Measurements from ENCODE around the gene TCF4.
A peak's percentile ranks its signal among the peaks of the same experiment; 100 is the strongest.

The TCF4 gene

DNA sequence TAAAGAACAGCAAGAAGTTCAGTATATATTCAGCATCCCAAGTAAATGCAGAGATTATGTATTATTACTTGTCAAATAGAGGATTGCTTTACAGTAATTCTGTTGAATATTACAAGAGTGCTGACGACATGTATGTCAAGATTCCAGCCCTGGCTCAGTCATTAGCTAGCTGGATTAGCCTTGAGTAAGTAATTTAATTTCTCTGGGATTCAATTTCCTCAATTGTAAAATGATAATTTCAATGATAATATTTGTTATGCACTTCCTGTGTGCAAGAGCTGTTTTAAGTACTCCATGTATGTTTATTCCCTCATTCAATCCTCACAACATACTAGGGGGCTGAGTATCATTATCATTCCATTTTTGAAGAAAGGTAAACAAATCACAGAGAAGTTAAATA lies 44.0 kb downstream of the TCF4 start:
- 90% methylated on average over 1 of the region's 1 CpG for WGBS
- Histone ChIP-seq H3K4me3 (ENCODE audit: low read length) (no peak overlapping the region), H3K27me3 (ENCODE audit: insufficient read depth, low read length) (no peaks in the 10 kb centered on the region), H3K27ac (ENCODE audit: low read depth, low read length) (no peak overlapping the region), H3K9ac (ENCODE audit: low read depth, low read length) (no peak overlapping the region), H3K36me3 (ENCODE audit: insufficient read depth, low read length) (0 out of 2 replicates have a peak, but pooled peaks cover 5% of the 10 kb centered on the region), H3K4me1 (ENCODE audit: insufficient read depth, low read length) (peaks cover 52% of the 10 kb centered on the region), H3K9me3 (ENCODE audit: insufficient read depth, low read depth, low read length) (no peaks in the 10 kb centered on the region)

DNA sequence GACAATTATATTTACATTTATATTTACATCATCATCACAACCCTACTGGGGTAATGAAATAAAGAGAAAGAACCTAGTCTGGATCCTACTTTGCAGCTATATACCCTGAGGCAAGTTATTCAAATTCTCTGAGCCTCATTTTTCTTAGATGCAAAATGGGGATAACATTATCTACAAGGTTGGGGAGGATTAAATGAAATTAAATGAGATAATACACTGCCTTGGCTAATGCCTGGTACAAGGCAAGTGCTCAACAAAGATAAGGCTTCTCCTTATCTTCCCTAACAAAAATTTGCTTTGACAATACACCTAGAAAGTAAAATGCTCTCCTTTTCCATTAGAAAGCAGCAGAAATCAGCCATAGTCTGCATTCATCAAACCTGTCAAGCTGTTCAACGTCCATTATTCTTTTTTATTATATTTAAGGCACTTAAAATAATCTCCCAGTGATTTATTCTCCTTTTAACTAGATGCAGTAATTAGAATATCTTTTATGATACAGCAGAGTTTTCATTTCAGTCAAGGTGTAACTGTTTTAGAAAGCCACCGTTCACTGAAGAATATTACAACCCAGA lies 44.8 kb downstream of the TCF4 start:
- Histone ChIP-seq H3K27ac (ENCODE audit: low read depth, low read length) (no peak overlapping the region), H3K27me3 (ENCODE audit: insufficient read depth, low read length) (no peaks in the 10 kb centered on the region), H3K9ac (ENCODE audit: low read depth, low read length) (no peak overlapping the region), H3K9me3 (ENCODE audit: insufficient read depth, low read depth, low read length) (no peaks in the 10 kb centered on the region), H3K4me3 (ENCODE audit: low read length) (no peak overlapping the region), H3K4me1 (ENCODE audit: insufficient read depth, low read length) (peaks cover 44% of the 10 kb centered on the region), H3K36me3 (ENCODE audit: insufficient read depth, low read length) (0 out of 2 replicates have a peak, but pooled peaks cover 5% of the 10 kb centered on the region)
- WGBS: 100% methylated on average over 1 of the region's 2 CpGs

DNA sequence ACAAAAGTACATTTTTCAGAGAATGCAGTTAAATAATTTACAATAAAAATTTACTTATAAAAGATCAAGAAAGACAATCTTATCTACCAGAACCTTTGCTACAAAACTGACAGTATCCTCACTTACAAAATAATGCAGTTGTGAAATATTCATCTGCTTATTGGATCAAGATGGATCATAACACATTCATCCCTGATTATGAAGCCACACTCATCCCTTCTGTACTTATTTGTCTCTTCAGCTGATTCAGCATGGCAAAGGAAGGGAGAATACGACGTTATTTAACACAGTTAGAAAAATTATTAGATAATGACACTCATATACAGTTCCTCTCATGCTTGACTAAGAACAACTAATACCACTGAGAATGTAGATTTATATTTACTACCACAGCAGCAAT lies 46.4 kb downstream of the TCF4 start:
- no peak overlapping the region for H3K4me3 ChIP-seq (ENCODE audit: low read length)
- no peaks in the 10 kb centered on the region for H3K9me3 ChIP-seq (ENCODE audit: insufficient read depth, low read depth, low read length)
- 0 out of 2 replicates have a peak, but pooled peaks cover 5% of the 10 kb centered on the region for H3K36me3 ChIP-seq (ENCODE audit: insufficient read depth, low read length)
- no CpG with 5 or more reads among the region's 2 CpGs for WGBS
- no peak overlapping the region for H3K27ac ChIP-seq (ENCODE audit: low read depth, low read length)
- H3K27me3 ChIP-seq (ENCODE audit: insufficient read depth, low read length): no peaks in the 10 kb centered on the region
- H3K4me1 ChIP-seq (ENCODE audit: insufficient read depth, low read length): peaks cover 28% of the 10 kb centered on the region
- H3K9ac ChIP-seq (ENCODE audit: low read depth, low read length): no peak overlapping the region

DNA sequence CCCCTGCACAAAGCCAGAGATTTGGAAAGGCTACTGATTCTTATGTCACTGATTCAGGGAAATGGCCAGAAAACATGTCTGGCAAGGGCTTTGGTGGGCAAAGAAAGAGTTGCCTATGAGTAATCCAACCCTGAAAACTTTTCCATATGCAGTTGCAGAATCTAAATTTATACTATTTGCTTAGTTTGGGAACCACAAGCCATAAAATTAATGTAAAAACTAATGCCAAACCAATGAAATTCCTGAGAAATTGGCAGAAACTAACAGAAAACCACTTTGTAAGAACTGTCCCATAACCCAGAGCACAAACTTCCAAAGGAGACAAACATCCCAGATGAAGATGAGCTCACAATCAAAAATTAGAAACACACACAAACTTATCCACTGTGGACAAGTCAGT lies 48.8 kb downstream of the TCF4 start:
- Histone ChIP-seq H3K27ac (ENCODE audit: low read depth, low read length) (no peak overlapping the region; the same call in 1 of the 2 replicates), H3K9ac (ENCODE audit: low read depth, low read length) (no peak overlapping the region; the same call in 1 of the 2 replicates), H3K4me1 (ENCODE audit: insufficient read depth, low read length) (peaks cover 35% of the 10 kb centered on the region), H3K36me3 (ENCODE audit: insufficient read depth, low read length) (no peaks in the 10 kb centered on the region), H3K27me3 (ENCODE audit: insufficient read depth, low read length) (no peaks in the 10 kb centered on the region), H3K4me3 (ENCODE audit: low read length) (no peak overlapping the region), H3K9me3 (ENCODE audit: insufficient read depth, low read depth, low read length) (no peaks in the 10 kb centered on the region)

DNA sequence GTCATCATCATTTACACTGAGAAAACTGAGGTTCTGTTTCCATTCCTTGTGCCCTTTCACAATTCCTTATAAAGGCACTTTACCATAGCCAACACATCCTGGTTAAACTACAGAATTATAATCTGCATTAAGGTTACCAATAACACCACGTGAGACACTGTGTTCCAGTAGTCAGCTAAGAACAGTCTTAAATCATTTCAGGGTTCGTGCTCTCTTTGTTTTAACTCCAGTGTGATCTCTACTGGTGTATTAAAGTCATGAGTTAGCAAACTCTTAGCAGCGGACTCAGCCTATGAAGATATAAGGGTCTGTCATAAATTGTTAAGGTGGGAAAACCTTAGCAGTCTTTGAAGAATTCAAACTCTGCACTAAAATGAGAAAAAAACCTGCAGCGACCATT lies 53.0 kb downstream of the TCF4 start:
- 94% methylated on average over 4 of the region's 4 CpGs for WGBS
- no peaks in the 10 kb centered on the region for H3K36me3 ChIP-seq (ENCODE audit: insufficient read depth, low read length)
- H3K4me3 ChIP-seq (ENCODE audit: low read length): no peak overlapping the region
- H3K27ac ChIP-seq (ENCODE audit: low read depth, low read length): no peak overlapping the region
- H3K9me3 ChIP-seq (ENCODE audit: insufficient read depth, low read depth, low read length): no peaks in the 10 kb centered on the region
- H3K4me1 ChIP-seq (ENCODE audit: insufficient read depth, low read length): peaks cover 36% of the 10 kb centered on the region
- no peaks in the 10 kb centered on the region for H3K27me3 ChIP-seq (ENCODE audit: insufficient read depth, low read length)
- no peak overlapping the region for H3K9ac ChIP-seq (ENCODE audit: low read depth, low read length)

DNA sequence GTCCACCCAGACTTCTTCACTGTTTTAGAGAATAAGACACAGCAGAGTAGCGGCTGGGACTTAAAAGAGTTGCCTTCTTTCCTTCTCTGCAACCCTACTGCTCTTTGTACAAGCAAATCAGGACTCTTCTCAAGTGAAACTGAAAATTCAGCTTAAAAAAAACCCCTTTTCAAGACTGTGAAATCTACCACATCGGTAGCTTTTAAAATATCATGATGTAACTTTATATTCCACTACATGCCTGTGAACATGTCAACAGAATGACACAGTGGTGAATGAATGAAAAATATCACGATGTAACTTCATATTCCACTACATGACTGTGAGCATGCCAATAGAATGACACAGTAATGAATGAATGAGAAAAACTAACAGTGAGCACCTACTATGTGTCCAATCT lies 53.4 kb downstream of the TCF4 start:
- Histone ChIP-seq H3K4me1 (ENCODE audit: insufficient read depth, low read length) (peaks cover 40% of the 10 kb centered on the region), H3K27me3 (ENCODE audit: insufficient read depth, low read length) (no peaks in the 10 kb centered on the region), H3K4me3 (ENCODE audit: low read length) (no peak overlapping the region), H3K9ac (ENCODE audit: low read depth, low read length) (no peak overlapping the region), H3K27ac (ENCODE audit: low read depth, low read length) (no peak overlapping the region), H3K9me3 (ENCODE audit: insufficient read depth, low read depth, low read length) (no peaks in the 10 kb centered on the region), H3K36me3 (ENCODE audit: insufficient read depth, low read length) (no peaks in the 10 kb centered on the region)
- 59% methylated on average over 3 of the region's 3 CpGs for WGBS

DNA sequence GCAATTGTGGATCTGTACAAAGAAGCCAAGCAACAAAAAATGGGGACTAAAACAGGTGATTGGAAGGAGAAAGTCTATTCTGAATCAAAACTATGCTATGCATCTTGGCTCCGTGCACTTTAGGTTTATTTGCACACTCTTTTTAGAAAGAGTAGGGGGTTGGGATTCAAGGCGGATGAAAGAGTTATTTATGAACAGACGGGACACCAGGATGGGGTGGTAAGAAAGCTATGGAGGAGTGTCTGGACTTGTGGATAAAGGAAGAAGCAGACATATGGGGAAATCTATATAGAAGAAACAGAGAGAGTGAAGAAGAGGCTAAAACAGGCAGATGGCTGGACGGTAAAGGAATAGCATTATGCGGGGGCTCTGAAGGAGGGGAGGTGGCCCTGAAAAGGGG lies 57.8 kb downstream of the TCF4 start:
- WGBS: 85% methylated on average over 5 of the region's 5 CpGs
- H3K9me3 ChIP-seq (ENCODE audit: insufficient read depth, low read depth, low read length): no peaks in the 10 kb centered on the region
- peaks cover 40% of the 10 kb centered on the region for H3K4me1 ChIP-seq (ENCODE audit: insufficient read depth, low read length)
- no peak overlapping the region for H3K9ac ChIP-seq (ENCODE audit: low read depth, low read length)
- no peaks in the 10 kb centered on the region for H3K36me3 ChIP-seq (ENCODE audit: insufficient read depth, low read length)
- H3K4me3 ChIP-seq (ENCODE audit: low read length): no peak overlapping the region
- H3K27ac ChIP-seq (ENCODE audit: low read depth, low read length): no peak overlapping the region
- H3K27me3 ChIP-seq (ENCODE audit: insufficient read depth, low read length): no peaks in the 10 kb centered on the region

DNA sequence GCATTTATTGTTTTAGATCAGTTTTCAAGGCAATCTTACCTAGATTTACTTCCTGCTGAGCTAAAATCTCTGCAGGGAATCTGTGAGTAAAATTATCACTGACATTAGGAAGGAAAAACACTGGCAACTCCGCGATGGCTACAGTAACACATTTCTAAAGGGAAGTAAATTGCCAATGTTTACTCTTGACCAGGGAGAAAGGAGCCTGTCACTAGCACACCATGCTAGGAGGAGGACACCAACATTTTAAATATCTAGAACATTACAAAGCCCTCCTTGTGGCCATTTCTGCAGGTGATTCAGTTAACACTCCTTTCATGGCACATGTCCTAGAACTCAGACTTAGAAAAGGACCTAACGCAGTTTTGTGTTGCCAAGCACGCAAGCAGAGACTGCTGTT lies 58.4 kb downstream of the TCF4 start:
- WGBS: 88% methylated on average over 4 of the region's 4 CpGs
- no peak overlapping the region for H3K27ac ChIP-seq (ENCODE audit: low read depth, low read length)

DNA sequence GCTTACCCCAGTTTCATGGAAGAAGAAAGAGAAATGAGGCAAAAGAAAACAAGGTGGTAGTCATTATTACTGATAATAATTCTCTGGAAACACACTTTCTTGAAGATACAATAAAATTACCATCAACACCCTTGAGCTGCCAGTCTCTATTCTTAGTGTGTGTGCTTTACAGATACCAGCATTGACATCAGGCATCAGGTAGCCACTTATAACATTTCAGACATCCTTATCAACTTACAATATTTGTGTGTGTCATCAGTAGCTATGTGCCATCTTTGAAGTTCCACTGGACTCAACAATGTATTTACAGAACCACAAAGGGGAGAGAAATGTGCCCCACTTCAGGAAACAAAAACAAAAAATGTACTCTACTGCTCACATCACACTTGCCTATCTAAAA lies 62.1 kb downstream of the TCF4 start:
- Histone ChIP-seq H3K36me3 (ENCODE audit: insufficient read depth, low read length) (no peaks in the 10 kb centered on the region), H3K9ac (ENCODE audit: low read depth, low read length) (no peak overlapping the region), H3K9me3 (ENCODE audit: insufficient read depth, low read depth, low read length) (no peaks in the 10 kb centered on the region), H3K4me1 (ENCODE audit: insufficient read depth, low read length) (peaks cover 37% of the 10 kb centered on the region), H3K27ac (ENCODE audit: low read depth, low read length) (no peak overlapping the region), H3K27me3 (ENCODE audit: insufficient read depth, low read length) (no peaks in the 10 kb centered on the region), H3K4me3 (ENCODE audit: low read length) (no peak overlapping the region)

More for the DNA sequence above, 58.4 kb downstream of the TCF4 start:
- no peak overlapping the region for H3K9ac ChIP-seq (ENCODE audit: low read depth, low read length)
- H3K4me3 ChIP-seq (ENCODE audit: low read length): no peak overlapping the region
- peaks cover 40% of the 10 kb centered on the region for H3K4me1 ChIP-seq (ENCODE audit: insufficient read depth, low read length)
- no peaks in the 10 kb centered on the region for H3K36me3 ChIP-seq (ENCODE audit: insufficient read depth, low read length)
- H3K27me3 ChIP-seq (ENCODE audit: insufficient read depth, low read length): no peaks in the 10 kb centered on the region
- no peaks in the 10 kb centered on the region for H3K9me3 ChIP-seq (ENCODE audit: insufficient read depth, low read depth, low read length)

DNA sequence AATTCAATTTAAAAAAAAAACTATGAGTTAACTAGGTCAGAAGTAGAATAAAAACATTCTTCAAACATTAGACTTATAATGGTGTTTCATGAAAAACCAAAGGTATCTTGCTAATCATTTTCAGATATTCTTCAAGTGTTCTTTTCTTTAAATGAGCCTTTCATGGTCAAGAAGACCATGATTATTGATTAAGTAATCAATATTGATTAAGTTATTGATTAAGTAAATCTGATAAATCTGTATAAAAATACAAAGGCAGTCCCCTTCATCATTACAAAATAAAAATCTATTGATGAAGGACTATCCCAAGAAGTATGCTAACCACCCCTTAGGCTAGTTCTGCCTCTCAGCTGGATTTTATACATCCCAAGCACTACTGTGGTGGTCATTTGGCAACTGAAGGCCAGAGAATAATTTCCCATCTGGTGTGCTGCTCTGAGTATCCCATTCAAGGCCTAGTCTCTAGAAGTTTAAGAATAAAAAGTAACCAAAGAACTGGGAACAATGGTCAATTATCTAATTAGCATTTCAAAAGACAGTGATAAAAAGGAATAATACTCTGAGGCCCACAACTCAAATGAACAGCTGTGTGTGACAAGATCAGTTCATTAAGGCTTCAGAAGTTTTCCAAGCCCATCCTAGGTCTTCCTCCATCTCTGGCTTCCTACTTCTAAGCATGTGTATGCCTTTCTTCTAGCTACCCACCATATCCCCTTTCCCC lies 63.5 kb downstream of the TCF4 start:
- Histone ChIP-seq H3K27ac (ENCODE audit: low read depth, low read length) (peak overlapping the region; percentile 3; the same call in 1 of the 2 replicates), H3K9ac (ENCODE audit: low read depth, low read length) (no peak overlapping the region), H3K4me1 (ENCODE audit: insufficient read depth, low read length) (peaks cover 42% of the 10 kb centered on the region), H3K4me3 (ENCODE audit: low read length) (no peak overlapping the region), H3K27me3 (ENCODE audit: insufficient read depth, low read length) (no peaks in the 10 kb centered on the region), H3K9me3 (ENCODE audit: insufficient read depth, low read depth, low read length) (no peaks in the 10 kb centered on the region), H3K36me3 (ENCODE audit: insufficient read depth, low read length) (no peaks in the 10 kb centered on the region)

DNA sequence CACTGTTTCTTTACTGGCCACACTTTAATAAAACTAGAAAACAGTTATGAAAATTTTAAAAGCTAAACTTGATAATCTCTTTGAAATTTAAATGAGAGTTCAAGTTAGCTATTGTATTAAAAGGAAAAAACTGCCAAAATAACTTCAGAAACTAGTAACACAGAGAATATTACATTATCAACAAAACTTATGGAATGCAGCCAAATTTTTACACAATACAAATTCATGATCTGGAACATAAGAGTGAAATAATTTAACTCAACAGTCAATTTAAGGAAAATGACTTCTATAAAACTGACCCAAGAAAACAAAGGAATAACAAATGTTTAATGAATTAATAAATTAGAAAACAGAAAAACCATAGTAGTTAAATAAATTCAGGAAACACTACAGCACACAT lies 65.0 kb downstream of the TCF4 start:
- no peak overlapping the region for H3K4me3 ChIP-seq (ENCODE audit: low read length)
- H3K36me3 ChIP-seq (ENCODE audit: insufficient read depth, low read length): no peaks in the 10 kb centered on the region
- no peak overlapping the region for H3K27ac ChIP-seq (ENCODE audit: low read depth, low read length)
- peaks cover 41% of the 10 kb centered on the region for H3K4me1 ChIP-seq (ENCODE audit: insufficient read depth, low read length)
- H3K9ac ChIP-seq (ENCODE audit: low read depth, low read length): no peak overlapping the region
- H3K9me3 ChIP-seq (ENCODE audit: insufficient read depth, low read depth, low read length): no peaks in the 10 kb centered on the region
- no peaks in the 10 kb centered on the region for H3K27me3 ChIP-seq (ENCODE audit: insufficient read depth, low read length)

DNA sequence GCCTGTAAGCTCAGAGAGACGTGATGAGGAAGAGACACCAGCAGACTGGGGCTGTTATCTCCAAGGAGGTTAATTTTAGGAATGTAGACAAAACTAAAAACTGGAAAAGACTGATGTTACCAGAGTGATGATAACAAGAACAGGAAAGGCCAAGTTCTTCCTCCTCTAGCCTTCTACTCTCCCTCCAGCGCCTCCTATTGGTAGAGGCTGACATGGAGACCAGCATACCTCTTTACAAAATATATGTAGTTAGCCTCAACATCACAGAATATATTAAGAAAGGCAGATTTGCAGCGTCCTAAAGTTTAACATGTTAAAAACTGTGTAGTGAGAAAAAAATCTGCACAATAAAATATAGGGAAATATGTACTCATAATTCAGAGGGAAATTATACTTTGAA lies 66.0 kb downstream of the TCF4 start:
- WGBS: 47% methylated on average over 2 of the region's 3 CpGs
- no peak overlapping the region for H3K9ac ChIP-seq (ENCODE audit: low read depth, low read length)
- H3K36me3 ChIP-seq (ENCODE audit: insufficient read depth, low read length): peaks cover 7% of the 10 kb centered on the region
- H3K27me3 ChIP-seq (ENCODE audit: insufficient read depth, low read length): no peaks in the 10 kb centered on the region
- peaks cover 39% of the 10 kb centered on the region for H3K4me1 ChIP-seq (ENCODE audit: insufficient read depth, low read length)
- no peaks in the 10 kb centered on the region for H3K9me3 ChIP-seq (ENCODE audit: insufficient read depth, low read depth, low read length)
- H3K4me3 ChIP-seq (ENCODE audit: low read length): no peak overlapping the region
- H3K27ac ChIP-seq (ENCODE audit: low read depth, low read length): no peak overlapping the region

Data from HUES64 (cell line).